Activated T-helper 1 cell treated with Interleukin-2 at 50 U/mL for 16 hours (primary cell): ENCODE results near the gene NIPAL4.

Source experiments
- DNase-seq: peaks from one replicate; pipeline ENCODE4 v3.0.0-alpha.2; 2020; ENCODE audit warnings: low read depth

NIPAL4 gene

GRCh38 chr5:157486221-157486681, 26.2 kb downstream of the NIPAL4 start:
- DNase-seq: no peak

- no peak for DNase-seq
Measured at GRCh38 chr5:157486861-157487260, 26.8 kb downstream of the NIPAL4 start.

- DNase-seq: no peak
Measured at GRCh38 chr5:157487358-157487757, 27.3 kb downstream of the NIPAL4 start.

GRCh38 chr5:157491471-157491995, 31.5 kb downstream of the NIPAL4 start:
- no peak for DNase-seq

- DNase-seq: no peak
Measured at GRCh38 chr5:157492886-157493285, 32.9 kb downstream of the NIPAL4 start.

- no peak for DNase-seq
Measured at GRCh38 chr5:157494178-157494832, 34.3 kb downstream of the NIPAL4 start.

- DNase-seq: no peak
Measured at GRCh38 chr5:157496864-157497263, 36.9 kb downstream of the NIPAL4 start.

- DNase-seq: no peak
Measured at GRCh38 chr5:157497875-157498611, 38.0 kb downstream of the NIPAL4 start.

- no peak for DNase-seq
Measured at GRCh38 chr5:157502143-157502647, 42.2 kb downstream of the NIPAL4 start.

- DNase-seq: no peak
Measured at GRCh38 chr5:157504053-157504452, 44.0 kb downstream of the NIPAL4 start.

GRCh38 chr5:157505496-157505895, 45.5 kb downstream of the NIPAL4 start:
- no peak for DNase-seq

- DNase-seq: no peak
Measured at GRCh38 chr5:157506066-157506590, 46.1 kb downstream of the NIPAL4 start.

GRCh38 chr5:157506981-157507780, 47.2 kb downstream of the NIPAL4 start:
- DNase-seq: no peak

GRCh38 chr5:157509093-157509492, 49.1 kb downstream of the NIPAL4 start:
- no peak for DNase-seq

GRCh38 chr5:157509587-157509986, 49.6 kb downstream of the NIPAL4 start:
- no peak for DNase-seq

- DNase-seq: no peak
Measured at GRCh38 chr5:157510682-157511081, 50.7 kb downstream of the NIPAL4 start.

GRCh38 chr5:157511651-157512644, 51.9 kb downstream of the NIPAL4 start:
- DNase-seq: no peak

GRCh38 chr5:157513182-157513581, 53.2 kb downstream of the NIPAL4 start:
- DNase-seq: no peak

- DNase-seq: no peak
Measured at GRCh38 chr5:157514974-157515373, 55.0 kb downstream of the NIPAL4 start.

- DNase-seq: no peak
Measured at GRCh38 chr5:157516006-157516405, 56.0 kb downstream of the NIPAL4 start.
